NB4 (cell line): Measurements from ENCODE around the gene EXOC6B.

Source experiments
- POLR2A ChIP-seq: IDR thresholded peaks from 2 replicates; pipeline ENCODE4 v1.6.1; 2011; ENCODE audit warnings: mild to moderate bottlenecking; ENCODE audit not compliant: insufficient read length; ENCODE audit errors: extremely low read depth
- TF ChIP-seq, protein P1 (sequence below): IDR thresholded peaks from one replicate; pipeline ENCODE4 v1.5.1; 2012; ENCODE audit warnings: low read depth, low read length

- TF ChIP-seq, protein P1, sequence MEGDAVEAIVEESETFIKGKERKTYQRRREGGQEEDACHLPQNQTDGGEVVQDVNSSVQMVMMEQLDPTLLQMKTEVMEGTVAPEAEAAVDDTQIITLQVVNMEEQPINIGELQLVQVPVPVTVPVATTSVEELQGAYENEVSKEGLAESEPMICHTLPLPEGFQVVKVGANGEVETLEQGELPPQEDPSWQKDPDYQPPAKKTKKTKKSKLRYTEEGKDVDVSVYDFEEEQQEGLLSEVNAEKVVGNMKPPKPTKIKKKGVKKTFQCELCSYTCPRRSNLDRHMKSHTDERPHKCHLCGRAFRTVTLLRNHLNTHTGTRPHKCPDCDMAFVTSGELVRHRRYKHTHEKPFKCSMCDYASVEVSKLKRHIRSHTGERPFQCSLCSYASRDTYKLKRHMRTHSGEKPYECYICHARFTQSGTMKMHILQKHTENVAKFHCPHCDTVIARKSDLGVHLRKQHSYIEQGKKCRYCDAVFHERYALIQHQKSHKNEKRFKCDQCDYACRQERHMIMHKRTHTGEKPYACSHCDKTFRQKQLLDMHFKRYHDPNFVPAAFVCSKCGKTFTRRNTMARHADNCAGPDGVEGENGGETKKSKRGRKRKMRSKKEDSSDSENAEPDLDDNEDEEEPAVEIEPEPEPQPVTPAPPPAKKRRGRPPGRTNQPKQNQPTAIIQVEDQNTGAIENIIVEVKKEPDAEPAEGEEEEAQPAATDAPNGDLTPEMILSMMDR = no peak
- no peak for TF ChIP-seq POLR2A
These were observed 37.1 kb downstream of the EXOC6B start for GRCh38 chr2:72788756-72789155.
